Esophagus mucosa (tissue), 1 donor: Measurements from ENCODE around the gene LCP2. TPM values are rescaled to one million over a fixed set of nuclear protein-coding genes. Genes with fewer than 3 reads are reported as not detected.

Experiments used
- ATAC-seq: fragments of 200-7000 bp; cut with Tn5 transposase; one replicate; pipeline ENCODE4 v1.9.1; 2020
- total RNA-seq: library from RNA; stranded (reverse); gene quantifications from one replicate; pipeline ENCODE4 v1.2.4, GENCODE V29; 2023
- donor health status: DM: yes; HTN: yes; CAD: no.

The LCP2 gene
- total RNA-seq, 1 donor from 2014 or later = 3.0 TPM

DNA sequence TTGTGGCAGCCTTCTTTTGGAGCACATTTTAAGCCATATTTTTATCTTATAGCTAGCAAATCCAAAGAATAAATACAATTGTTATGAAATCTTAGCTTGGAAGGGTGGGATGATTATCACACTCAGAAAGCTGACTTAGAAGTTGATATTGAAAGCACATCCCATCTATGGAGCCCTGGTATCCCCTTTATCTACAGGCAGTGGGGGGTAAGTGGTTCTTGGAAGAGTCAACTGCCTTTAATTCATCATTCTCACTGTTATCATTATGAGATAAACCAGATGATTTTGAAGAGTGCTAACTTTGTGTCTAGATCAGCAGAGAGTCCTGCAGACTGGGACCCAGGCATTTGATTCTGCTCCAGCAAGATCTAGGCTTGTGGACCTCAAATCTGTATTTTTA lies 3.0 kb downstream of the LCP2 start:
- ATAC-seq = no peak

DNA sequence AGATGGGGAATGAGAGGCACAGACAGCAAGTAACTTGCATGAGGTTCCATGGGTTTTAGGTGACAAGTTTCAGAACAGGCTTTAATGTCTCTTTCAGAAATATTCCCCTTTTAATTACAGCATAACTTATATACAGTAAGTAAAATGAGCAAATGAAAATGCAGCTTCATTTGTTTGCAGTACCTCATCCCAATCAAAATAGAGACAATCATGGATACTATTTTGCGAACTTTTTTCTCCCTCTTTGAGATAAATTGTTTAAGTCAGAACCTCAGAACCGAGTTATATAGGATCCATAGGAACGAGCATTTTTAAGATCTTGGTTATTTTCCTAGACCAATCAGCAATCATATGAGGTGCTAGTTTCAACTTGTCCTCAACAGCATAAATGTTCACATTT lies 3.5 kb downstream of the LCP2 start:
- no peak for ATAC-seq

DNA sequence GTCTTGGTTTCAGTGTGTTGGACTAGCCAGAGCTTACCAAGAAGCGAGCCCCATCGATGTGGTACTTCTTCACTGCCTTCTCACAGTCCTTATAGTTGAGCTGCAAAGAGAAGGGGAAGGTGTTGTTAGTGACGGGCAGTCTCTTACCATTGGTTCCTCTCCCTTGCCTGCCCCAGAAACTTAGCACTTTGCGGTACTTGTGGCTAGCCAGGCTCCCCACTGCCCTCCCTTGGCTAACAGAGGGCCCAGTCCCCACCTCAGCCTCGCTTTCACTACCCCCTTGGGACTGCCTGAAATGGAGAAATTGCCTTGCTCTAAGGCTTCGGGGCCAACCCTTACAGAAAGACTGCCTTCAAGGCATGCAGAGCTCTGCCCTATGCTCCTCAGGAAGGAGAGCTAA lies 4.3 kb downstream of the LCP2 start:
- ATAC-seq = peak; percentile 78

DNA sequence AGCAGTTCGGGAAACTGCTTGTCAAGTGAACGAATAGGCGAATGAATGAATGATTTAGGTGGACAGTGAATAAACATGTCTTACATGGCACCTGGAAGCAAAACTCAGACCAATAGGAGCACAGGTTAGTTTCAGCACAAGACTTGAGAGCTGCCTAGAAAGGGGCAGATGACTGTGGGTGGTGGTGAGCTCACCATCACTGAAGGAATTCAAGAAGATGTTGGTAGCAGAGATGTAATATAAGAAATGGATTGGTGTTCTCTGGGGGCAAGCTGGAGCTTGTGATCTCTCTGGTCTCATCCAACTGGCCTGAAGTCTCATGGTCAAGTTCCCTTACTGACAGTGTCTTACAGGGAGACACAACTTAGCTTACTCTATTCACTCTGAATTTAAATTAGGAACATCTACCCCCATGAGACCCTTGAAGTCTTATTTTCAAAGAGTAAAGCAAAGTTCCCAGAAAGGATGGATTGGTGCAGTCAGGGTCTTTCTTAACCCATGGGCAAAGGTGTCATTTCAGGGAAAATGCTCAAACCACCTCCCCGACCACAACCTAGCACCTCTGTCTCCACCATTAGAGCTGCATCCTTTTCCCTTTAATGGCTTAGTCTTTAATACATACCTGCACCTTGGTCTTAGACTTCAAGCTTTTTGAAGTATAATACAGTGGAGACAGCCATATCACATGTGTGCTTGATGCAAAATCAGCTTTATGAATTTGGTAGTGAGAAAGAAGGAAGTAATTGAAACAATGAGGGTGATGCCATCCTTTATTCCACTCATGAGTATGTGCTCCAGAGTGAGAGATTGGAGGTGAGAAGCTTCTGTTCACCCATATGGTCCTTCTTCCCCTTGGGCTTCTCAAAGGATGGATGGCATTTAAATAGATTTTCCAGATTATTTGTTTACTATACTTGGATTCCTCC lies 5.1 kb downstream of the LCP2 start:
- ATAC-seq = no peak

DNA sequence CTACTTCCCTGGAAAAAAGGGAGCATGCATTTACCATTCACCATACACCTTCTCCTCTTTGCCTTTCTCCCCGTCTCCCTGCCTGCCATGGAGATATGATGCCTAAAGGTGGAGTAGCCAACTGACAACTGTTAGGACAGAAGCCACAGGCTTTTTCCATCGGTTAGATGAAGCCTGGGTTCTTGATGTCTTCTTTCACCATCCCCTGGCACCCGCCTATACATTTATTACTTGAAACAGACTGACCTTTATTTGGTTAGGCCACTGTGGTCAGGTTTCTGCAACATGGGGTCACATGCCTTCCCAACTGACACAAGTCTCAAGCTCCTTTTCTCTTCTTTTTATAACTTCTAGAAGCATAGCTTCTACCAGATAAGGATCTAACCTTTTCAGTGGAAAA lies 7.1 kb downstream of the LCP2 start:
- no peak for ATAC-seq

DNA sequence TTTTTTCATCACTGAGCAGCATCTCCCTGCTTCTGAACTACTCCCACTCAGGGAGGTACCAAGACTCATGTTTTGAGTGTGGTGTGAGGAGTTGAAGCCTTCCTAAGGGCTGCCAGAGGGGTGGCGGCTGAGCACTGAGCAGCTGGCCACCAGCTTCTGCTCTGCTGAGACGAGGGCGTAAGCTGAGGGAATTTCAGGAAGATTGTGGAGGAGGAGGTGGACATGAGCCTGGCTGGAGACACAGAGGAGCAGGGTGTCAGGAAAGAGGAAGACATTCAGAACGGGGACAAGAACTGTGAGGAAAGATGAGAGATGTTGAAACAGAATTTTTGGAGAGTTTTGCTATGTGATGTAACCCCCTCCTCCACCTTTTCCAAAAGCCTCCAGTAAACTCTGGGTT lies 7.8 kb downstream of the LCP2 start:
- ATAC-seq = no peak

DNA sequence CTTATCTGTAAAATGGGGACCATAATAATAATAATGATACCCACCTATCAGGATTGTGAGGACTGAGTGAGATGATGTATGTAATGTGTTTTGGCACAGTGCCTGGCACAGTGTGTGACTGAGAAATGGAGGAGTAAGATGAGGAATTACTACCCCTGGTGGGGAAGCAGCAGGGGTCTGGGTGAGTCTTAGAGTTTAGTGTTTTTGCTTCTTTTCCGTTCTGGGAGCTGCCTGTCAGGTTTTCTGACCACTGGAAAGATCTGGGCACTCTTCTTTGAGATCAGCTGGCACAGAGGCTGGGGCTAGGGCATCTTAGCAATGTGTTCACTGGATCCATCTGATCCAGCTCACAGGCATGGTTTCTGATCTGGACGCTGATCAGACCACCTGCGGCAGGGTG lies 8.5 kb downstream of the LCP2 start:
- no peak for ATAC-seq

DNA sequence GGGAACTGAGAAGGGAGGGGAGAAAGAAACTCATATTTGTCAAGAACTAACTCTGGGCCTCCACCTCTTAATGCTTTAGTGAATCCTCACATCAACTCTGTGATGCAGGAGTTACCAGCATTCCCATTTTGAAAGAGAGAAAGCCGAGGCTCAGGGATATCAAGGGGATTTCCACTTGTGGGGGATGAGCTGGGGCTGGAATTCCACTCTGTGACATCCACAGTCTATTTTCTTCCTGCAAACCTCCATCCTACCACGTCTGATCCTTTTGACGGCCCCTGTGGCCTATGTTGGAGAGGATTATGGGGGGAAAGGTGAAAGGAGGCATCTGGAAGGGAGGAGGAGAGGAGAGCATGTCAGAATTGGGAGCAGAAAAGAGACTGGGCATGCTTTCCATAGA lies 9.0 kb downstream of the LCP2 start:
- no peak for ATAC-seq

DNA sequence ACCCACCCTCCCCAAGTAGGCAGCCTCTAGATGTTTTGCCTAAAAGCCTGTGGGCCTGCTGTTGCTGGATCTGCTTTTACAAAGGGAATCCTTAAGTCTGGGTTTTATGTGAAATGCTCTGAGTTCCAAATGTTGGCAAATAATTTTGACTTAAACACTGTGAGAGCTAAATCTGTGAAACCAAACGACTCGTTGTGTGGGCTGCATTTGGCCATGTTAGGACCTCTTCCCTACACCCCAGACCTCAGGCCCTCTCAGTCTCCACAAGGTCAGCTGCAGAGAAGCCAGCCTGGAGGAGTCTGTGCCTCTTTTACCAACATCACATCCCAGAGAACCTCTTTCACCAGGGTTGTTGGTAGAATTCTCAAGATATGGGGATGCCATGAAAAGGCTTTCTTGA lies 9.4 kb downstream of the LCP2 start:
- ATAC-seq = no peak

DNA sequence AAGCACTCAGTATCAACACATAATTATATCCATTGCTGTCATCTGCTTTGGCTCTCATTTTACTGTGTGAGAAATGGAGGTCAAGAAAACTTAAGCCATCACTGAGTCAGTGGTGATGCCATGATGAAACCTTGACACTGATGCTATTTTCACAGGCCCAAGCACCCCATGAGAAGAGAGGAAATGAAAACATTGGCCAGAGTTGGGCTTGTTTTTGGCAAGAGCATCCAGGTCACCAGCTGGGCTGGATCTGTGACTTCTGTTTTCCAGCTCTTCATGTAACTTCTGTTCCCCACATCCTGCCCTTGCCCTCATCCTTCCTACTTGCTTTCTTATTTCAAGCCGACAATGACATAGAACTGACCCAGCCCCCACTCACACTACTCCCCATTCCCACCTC lies 10.0 kb downstream of the LCP2 start:
- ATAC-seq = no peak

DNA sequence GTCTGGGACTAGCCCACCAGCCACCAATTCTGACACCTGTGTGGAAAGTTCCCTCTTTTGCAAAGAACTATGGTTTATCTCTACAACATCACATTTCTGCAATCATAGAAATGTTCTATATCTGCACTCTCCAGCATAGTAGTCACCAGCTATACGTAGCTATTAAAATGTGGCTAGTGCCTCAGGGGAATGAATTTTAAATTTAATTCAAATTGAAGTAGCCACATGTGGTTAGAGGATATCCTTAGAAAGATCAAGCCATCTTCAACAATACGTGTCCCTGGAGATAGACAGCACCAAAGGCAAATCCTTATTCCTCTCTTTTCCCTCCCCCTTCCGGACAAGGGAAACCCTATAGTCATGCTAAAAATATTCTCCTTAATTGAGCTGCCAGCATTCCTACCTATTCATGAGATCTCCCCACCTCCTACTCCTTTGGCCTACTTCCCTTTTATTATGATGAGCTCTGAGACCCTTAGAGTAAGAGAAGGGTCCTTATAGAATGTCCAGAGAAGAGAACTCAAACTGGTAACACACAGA lies 11.1 kb downstream of the LCP2 start:
- ATAC-seq = no peak

DNA sequence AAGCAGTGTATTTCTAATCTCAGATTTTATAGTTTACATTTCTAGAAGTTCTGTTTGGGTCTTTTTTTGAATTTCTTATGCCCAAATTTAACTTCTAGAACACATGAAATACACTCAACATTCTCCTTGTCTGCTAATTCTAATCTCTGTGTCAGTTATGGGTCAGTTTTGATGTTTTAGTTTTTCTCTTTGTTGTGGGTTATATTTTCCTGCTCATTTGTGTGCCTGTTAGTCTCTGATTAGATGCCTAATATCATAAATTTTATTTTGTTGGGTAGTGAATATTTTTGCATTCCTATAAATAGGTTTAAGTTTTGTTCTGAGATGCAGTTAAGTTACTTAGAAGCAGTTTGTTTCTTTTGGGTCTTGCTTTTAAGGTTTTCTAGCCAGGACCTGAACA lies 12.4 kb downstream of the LCP2 start:
- ATAC-seq = no peak

DNA sequence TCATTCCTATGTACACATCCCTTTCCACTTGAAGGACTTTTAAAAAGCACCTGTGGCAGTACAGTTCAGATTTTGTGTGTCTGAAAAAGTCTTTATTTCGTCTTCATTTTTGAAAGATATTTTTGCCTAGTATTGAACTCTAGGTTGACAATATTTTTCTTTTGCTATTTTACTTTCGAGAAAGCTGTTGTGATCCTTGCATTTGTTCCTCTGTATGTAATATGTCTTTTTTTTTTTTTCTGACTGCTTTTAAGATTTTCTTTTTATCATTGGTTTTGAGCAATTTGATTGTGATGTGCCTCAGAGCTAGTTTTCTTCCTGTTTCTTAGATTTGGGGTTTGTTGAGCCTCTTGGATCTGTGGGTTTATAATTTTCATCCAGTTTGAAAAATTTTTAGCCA lies 13.3 kb downstream of the LCP2 start:
- no peak for ATAC-seq

DNA sequence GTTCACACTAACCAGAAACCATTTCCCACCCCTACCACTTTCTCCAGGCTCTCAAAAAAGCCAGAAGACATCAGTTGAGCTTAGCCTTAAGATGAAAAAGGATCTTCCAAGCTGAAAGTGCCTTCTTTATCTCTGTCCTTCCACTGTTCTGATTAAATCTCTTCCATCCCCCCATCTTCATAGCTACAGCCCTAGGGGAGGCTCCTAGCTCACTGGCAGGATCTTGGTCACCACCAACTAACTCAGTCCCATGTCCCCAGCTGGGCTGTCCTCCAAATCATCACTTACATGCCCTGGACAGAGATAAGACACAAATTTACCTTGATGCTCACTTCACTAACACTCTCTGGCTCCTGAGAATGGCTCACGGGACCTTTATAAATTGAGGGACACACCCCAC lies 14.3 kb downstream of the LCP2 start:
- no peak for ATAC-seq

DNA sequence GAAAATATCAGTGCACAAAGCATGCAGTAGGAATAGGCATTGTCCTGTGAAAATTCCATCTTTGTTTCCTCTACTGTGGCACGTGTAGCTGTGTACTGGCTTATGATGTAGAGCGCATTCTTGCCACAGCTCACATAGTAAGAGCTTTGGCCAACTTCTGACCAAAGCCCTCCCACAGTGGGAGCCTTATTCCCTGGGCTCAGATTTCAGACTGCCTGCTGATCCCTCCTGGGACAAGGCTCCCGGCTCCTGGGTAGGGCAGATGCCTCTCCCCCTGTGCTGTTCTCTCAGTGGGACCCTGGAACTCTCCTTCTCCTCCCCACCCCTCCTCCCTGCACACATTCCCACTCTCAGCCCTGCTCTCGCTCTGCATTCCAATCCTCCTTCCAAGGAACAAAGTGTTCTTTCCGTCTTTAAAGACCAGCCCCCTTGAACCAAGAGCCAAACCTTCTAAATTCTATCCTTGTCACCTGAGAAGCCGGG lies 17.5 kb downstream of the LCP2 start:
- ATAC-seq = no peak

DNA sequence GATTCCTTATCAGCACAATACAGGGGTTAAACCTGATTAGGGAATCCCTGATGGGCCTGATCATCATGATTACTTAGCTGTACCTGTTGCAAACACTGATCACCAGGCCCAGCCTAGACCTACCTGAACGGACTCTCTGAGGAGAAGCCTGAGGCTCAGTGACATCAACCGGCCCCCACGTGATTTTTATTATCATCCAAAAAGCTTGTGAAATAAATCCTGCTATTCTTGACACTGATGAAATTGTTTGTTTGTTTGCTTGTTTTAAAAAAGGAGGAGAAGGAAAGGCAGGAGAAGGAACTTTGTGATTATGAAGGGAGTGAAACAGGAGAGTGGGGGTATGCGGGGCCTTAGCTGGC lies 18.1 kb downstream of the LCP2 start:
- ATAC-seq = no peak

DNA sequence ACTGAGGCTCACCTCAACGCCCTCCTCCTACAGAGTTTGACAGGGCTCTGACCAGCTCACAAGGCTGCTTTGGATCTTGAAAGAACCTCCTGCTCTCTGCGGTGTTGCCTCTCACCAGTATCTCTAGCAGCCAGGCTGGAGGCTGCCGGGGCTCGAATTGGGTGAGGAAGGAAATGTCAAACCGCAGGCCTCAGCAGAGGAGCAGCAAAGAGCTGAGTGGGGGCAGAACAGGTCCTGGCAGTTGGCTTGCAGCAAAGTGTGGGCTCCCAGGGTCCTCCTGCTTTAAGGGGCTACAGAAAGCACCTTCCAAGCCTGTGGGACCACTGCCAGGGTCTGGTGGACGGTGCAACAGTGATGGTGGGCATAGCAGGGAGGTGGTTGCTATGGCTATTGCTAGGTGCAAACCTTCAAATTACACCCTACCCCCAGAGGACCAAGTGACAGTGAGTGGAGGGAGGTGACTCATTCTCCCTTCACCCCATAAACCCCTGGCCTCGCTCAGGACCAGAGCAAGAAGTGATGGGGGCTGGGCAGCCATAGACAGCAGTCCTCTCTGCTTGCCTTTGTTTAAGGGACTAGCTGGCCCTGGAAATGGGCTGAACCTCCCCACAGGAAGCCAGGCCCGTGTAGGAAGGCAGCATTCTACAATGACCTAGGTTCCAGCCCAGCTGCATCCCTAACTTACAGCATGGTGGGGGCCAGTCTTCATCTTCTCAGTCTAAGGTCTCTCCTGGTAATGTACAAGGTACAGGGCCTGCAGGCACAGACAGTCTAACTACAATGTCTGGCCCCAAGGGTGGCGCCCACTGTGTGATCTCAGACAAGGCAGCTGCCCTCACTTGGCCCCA lies 18.7 kb downstream of the LCP2 start:
- ATAC-seq = peak; percentile 61

DNA sequence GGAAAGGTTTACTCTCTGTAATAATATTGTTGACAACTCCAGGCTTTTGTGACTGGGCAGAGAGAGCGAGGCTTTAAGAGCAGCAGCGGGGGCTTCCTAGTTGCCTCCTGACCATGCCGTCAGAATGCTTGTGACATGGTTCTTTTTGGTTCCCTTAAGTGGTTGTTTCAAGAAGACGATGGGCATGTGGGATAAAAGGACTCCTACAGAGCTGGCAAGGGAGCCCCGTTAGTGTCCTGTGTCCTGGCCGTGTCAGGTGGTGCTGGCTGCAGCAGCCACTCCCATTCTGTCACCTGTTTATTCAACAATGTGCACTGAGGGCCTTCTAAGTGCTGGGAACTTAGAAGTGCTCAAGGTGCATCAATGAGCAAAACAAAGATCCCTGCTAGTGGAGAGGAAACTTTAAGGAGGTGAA lies 19.7 kb downstream of the LCP2 start:
- ATAC-seq = no peak

DNA sequence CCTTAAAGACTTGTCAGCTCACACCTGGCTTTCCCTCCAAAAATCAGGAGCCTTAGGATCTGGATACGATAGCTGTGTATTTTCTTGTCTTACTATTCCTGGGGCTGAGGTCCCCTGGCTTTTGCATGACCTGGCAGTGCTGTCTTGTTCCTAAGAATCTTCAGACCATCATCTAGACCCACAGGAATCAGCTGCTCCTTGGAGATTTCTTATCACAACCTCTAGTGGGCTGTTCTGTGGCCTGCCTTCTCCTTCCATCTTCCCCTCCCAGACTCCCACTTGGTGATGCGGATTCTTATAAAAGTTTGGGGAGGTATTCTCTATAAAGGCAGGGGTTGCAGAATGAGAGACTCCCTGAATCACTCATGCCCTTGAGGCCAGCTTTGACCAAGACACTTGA lies 21.4 kb downstream of the LCP2 start:
- no peak for ATAC-seq

DNA sequence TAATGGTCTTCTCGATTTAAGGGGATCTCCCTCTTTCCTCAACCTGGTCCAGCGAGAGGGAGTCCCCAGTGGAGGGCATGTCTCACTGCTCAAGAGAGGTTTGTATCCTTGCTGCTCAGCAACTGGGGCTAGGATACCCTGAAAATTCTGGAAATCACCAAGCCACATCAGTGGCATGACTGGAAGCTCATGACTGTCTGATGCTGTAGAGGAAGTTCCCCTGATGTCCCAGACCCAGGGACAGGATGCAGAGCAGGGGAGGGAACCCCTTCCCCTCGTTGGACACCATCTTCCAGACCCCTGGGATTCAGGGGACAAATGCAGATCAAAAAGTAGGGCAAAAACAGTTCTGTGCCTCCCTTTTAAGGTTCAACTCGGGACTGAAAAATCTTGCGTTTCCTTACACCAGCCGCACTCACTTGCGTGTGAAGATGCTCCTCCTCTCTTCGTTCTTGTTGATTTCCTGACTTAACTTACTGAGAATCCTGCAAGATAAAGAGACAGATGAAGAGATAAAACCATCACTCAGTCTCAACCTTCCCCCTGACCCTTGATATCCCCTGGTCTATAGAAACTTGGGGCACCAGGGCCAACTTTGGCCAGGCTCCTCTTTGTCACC lies 22.1 kb downstream of the LCP2 start:
- ATAC-seq = no peak

DNA sequence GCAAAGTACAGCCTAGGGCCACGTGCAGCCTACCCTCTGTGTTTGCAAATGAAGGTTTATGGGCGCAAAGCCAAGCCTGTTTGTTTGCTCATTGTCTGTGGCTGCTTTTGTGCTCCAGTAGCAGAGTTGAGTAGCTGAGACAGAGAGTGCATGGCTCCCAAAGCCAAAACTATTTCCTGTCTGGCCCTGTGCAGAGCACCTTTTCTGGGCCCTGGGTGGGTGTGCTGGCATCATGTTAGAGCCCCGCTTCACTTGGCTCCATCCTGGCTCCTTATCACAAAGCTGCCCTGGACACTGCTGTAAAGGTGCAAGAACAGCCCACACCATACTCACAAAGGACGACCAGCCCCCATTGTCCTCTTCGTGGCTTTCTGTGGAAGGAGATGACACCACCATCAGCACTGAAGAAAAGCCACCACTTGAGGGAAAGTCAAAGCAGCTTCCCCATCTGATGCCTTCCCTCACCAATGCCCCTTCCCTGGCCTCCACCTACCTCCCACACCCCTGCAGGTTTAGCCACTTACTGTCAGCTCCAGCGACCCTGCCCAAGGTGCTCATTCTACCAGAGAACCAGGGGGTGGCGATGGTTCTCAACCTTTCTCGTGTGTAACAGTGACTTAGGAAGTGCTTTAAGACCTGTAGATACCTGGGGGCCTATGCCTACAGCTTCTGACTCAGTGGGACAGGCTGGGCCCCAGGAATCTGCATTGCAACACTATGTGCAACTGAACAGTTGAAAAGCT lies 23.4 kb downstream of the LCP2 start:
- ATAC-seq = no peak
